ENCODE results near the gene ZNF740. TPM values are rescaled to one million over a fixed set of nuclear protein-coding genes. Genes with fewer than 3 reads are reported as not detected.

ZNF740 gene
- total and polyA plus RNA-seq, 2 of the 8 experiments (the other 6 are each of a cell fraction or from before 2014, with no cell fraction given), result 8.2 to 40.0 TPM

DNA sequence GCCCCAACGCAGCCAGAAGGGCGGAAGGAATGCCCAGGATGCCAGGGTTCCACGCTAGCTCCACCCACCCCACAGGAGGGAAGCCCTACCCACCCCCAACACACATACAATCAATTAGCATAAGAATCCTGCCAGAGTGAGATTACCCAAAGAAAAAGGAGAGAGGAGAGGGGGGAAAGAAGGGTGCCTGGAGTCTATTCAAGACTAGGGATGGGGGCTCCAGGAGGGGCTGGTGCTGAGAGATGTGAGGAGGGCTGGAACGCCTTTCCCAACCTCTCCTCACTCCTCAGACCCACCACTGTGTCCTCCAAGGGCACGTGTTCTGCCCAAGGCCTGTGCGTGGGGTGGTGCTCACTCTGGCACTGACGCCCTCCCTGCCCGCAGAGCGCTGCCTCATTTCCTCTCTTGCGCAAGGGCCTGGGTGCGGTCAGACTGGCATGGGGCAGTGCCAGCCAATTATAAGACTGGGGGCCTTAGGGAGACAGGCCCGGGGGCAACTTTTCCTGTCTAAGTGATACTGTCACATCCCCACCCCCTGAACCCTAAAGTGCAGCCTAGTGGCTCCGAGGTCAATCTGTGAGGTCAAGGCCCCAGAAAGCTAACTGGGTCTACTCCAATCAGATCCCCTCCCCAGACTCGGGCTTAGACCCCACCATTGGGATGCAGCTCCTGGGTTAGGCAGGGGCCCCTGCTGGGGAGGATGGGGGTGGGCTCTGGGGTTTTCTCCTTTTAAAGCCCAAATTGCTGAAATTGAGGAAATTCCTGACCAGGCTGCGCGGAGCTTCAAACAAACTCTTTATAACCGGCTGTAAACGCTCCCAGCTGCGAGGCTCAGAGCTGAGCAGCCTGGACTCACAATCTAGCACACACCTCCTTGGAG is 36.8 kb downstream of the ZNF740 start (continued):
- no peak for TF ChIP-seq RFX5 (IDR thresholded peaks at IDR 0.05; ENCODE audit: borderline replicate concordance, low read depth, low read length)
- TF ChIP-seq TEAD4 (IDR thresholded peaks at IDR 0.05; ENCODE audit: low read depth, low read length), result peak; percentile 59; the same call in 1 of the 2 replicates
- TF ChIP-seq TAF1 (IDR thresholded peaks at IDR 0.05; ENCODE audit: low read depth, low read length), result peak; percentile 40; the same call in 1 of the 2 replicates
- no peak for TF ChIP-seq RNF2 (IDR thresholded peaks at IDR 0.05; ENCODE audit: borderline replicate concordance, low read depth, low read length, missing control alignments, poor library complexity, severe bottlenecking)
- no peak for TF ChIP-seq SAP30 (IDR thresholded peaks at IDR 0.05; ENCODE audit: insufficient read depth, insufficient replicate concordance, low read length)
- 0 out of 4 replicates have a peak, but pooled peaks of 1 of the 2 experiments have one; percentile 52 for TF ChIP-seq HDAC2 (IDR thresholded peaks at IDR 0.05; ENCODE audit: borderline replicate concordance in 1 of 2, low read depth in 2 of 2, low read length in 2 of 2)
- no peak for TF ChIP-seq SIRT6 (IDR thresholded peaks at IDR 0.05; ENCODE audit: low read length)
- TF ChIP-seq, protein P1, sequence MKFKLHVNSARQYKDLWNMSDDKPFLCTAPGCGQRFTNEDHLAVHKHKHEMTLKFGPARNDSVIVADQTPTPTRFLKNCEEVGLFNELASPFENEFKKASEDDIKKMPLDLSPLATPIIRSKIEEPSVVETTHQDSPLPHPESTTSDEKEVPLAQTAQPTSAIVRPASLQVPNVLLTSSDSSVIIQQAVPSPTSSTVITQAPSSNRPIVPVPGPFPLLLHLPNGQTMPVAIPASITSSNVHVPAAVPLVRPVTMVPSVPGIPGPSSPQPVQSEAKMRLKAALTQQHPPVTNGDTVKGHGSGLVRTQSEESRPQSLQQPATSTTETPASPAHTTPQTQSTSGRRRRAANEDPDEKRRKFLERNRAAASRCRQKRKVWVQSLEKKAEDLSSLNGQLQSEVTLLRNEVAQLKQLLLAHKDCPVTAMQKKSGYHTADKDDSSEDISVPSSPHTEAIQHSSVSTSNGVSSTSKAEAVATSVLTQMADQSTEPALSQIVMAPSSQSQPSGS (IDR thresholded peaks at IDR 0.05; ENCODE audit: low read length), result 0 out of 2 replicates have a peak, but pooled peaks have one; percentile 38
- TF ChIP-seq, protein P2, sequence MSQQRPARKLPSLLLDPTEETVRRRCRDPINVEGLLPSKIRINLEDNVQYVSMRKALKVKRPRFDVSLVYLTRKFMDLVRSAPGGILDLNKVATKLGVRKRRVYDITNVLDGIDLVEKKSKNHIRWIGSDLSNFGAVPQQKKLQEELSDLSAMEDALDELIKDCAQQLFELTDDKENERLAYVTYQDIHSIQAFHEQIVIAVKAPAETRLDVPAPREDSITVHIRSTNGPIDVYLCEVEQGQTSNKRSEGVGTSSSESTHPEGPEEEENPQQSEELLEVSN (IDR thresholded peaks at IDR 0.05), result 0 out of 2 replicates have a peak, but pooled peaks have one; percentile 18
- TF ChIP-seq POLR2A (IDR thresholded peaks at IDR 0.05; ENCODE audit: control extremely low read depth in 1 of 2, low read depth in 2 of 2, low read length in 2 of 2), result peak in 1 of 2 experiments; percentile 62; a peak in 1 of 3 replicates
- no peak for TF ChIP-seq EGR1 (IDR thresholded peaks at IDR 0.05; ENCODE audit: borderline replicate concordance, low read depth, low read length)
- no peak; a peak in 1 of 3 replicates for TF ChIP-seq EP300 (IDR thresholded peaks at IDR 0.05; ENCODE audit: borderline replicate concordance in 1 of 2, low read depth in 2 of 2, low read length in 2 of 2)
- peak; percentile 93 for TF ChIP-seq ASH2L (IDR thresholded peaks at IDR 0.05; ENCODE audit: low read length)
- no peak for TF ChIP-seq HDAC6 (IDR thresholded peaks at IDR 0.05; ENCODE audit: low read depth, low read length)
- peak; percentile 23 for TF ChIP-seq EZH2 (IDR thresholded peaks at IDR 0.05; ENCODE audit: low read depth, low read length, severe bottlenecking)
- peak; percentile 35 to 38; a peak in 2 of 4 replicates for TF ChIP-seq SIN3A (conservative IDR thresholded peaks at IDR 0.05 in 1 of 2, IDR thresholded peaks at IDR 0.05 in 1 of 2; ENCODE audit: low read depth in 1 of 2, low read length in 2 of 2)
- no peak for TF ChIP-seq KDM4A (IDR thresholded peaks at IDR 0.05; ENCODE audit: low read depth, low read length, severe bottlenecking)
- TF ChIP-seq GTF2F1 (IDR thresholded peaks at IDR 0.05; ENCODE audit: borderline replicate concordance, low read depth, low read length), result no peak
- no peak for TF ChIP-seq SRF (IDR thresholded peaks at IDR 0.05; ENCODE audit: low read depth, low read length)
